ENCODE results near the gene PLAU. TPM values are rescaled to one million over a fixed set of nuclear protein-coding genes. Genes with fewer than 3 reads are reported as not detected.

The PLAU gene
- total and polyA plus RNA-seq, 2 of the 4 experiments (the other 2 are of a cell fraction): 123 to 283 TPM

- no peak for TF ChIP-seq MAZ (IDR thresholded peaks at IDR 0.05; ENCODE audit: borderline replicate concordance, low read depth, low read length)
- TF ChIP-seq MXI1 (IDR thresholded peaks at IDR 0.05; ENCODE audit: borderline replicate concordance, low read depth, low read length): no peak
- no peak for TF ChIP-seq MAFK (IDR thresholded peaks at IDR 0.05; ENCODE audit: low read depth, low read length)
- no peak for TF ChIP-seq USF2 (IDR thresholded peaks at IDR 0.05; ENCODE audit: low read depth, low read length)
Observed at GRCh38 chr10:73954737-73955136, 43.8 kb downstream of the PLAU start (continued).

GRCh38 chr10:73955719-73956118 lies 44.8 kb downstream of the PLAU start:
- dilution Hi-C loops (cut with HindIII; ENCODE audit: low sequenced_read_pairs, unreplicated experiment): no loop called here
- H2AK5ac ChIP-seq (ENCODE audit: low read depth, low read length): peak overlapping the region; percentile 64; the same call in 1 of the 2 replicates
- no peak overlapping the region for H3K9ac ChIP-seq (ENCODE audit: low read depth, low read length)
- H2BK5ac ChIP-seq (ENCODE audit: low read depth, low read length, poor library complexity, severe bottlenecking): no peak overlapping the region
- no peak overlapping the region for H2AK9ac ChIP-seq (replicated peaks; ENCODE audit: low read depth, low read length, poor library complexity)
- POLR2A ChIA-PET (ENCODE audit: unreplicated experiment): no interaction called here
- H3K9me1 ChIP-seq (ENCODE audit: insufficient read depth, low read length): peaks cover 19% of the 10 kb centered on the region
- H4K8ac ChIP-seq (ENCODE audit: low read depth in 2 of 2, low read length in 2 of 2): peak overlapping the region in 1 of 2 experiments; percentile 47; a peak in 1 of 4 replicates
- H3K56ac ChIP-seq (ENCODE audit: extremely low read depth, insufficient read depth, low read length): no peak overlapping the region
- intact Hi-C loops (cut with micrococcal nuclease): loop anchor here (5.0 kb wide), 2 partner anchors 37 to 127 kb away; no protein-coding TSS in a partner anchor
- H2BK15ac ChIP-seq (ENCODE audit: low read depth, low read length): peak overlapping the region; percentile 68; the same call in 1 of the 3 replicates
- peaks cover 16% of the 10 kb centered on the region for H3K4me1 ChIP-seq (ENCODE audit: control insufficient read depth, insufficient read depth, low read length)
- H4K5ac ChIP-seq (ENCODE audit: low read depth, low read length): no peak overlapping the region
- WGBS, 2 experiments (ENCODE audit: extremely low coverage in 2 of 2, insufficient read length in 1 of 2): 100% methylated on average over 1 of the region's 2 CpGs; no CpG with 5 or more reads in 1 of the 2 experiments
- no peak overlapping the region for H3K4me2 ChIP-seq (ENCODE audit: low read depth, low read length)
- no peak overlapping the region for H3K18ac ChIP-seq (ENCODE audit: low read depth, low read length)
- peaks cover 0 to 10% of the 10 kb centered on the region in 2 experiments; a peak in 2 of 4 replicates for H3K79me1 ChIP-seq (ENCODE audit: low read depth in 1 of 2, low read length in 2 of 2)
- no peaks in the 10 kb centered on the region for H4K20me1 ChIP-seq (ENCODE audit: insufficient read depth, low read length)
- H3K27me3 ChIP-seq (ENCODE audit: control insufficient read depth, insufficient read depth, low read length): no peaks in the 10 kb centered on the region
- no peak overlapping the region for H3K4me3 ChIP-seq (ENCODE audit: insufficient read depth, low read depth, low read length)
- H3K4ac ChIP-seq (ENCODE audit: low read depth, low read length): peak overlapping the region; percentile 56; the same call in 1 of the 2 replicates
- H2AFZ ChIP-seq (replicated peaks; ENCODE audit: low read length, poor library complexity): no peak overlapping the region
- CTCF ChIA-PET: no interaction called here
- ATAC-seq (ENCODE audit: low read depth): no peak
- H3K23ac ChIP-seq (ENCODE audit: low read depth, low read length): no peak overlapping the region
- H3K27ac ChIP-seq (ENCODE audit: insufficient read depth, low read length): no peak overlapping the region
- no peak for DNase-seq
- no TSS peak for BruUV-seq (replicated peaks)
- peak overlapping the region; percentile 48; the same call in 1 of the 2 replicates for H4K91ac ChIP-seq (ENCODE audit: insufficient read depth, low read depth, low read length)
- peak overlapping the region; percentile 32; the same call in 1 of the 2 replicates for H2BK20ac ChIP-seq (ENCODE audit: low read depth, low read length)
- in situ Hi-C loops (cut with MboI; ENCODE audit: low sequenced_read_pairs): no loop called here
- H3K36me3 ChIP-seq (ENCODE audit: control insufficient read depth, insufficient read depth, low read length): no peaks in the 10 kb centered on the region
- H2BK120ac ChIP-seq (ENCODE audit: low read depth, low read length): peak overlapping the region; percentile 78; the same call in 1 of the 2 replicates
- H3K9me3 ChIP-seq (ENCODE audit: control insufficient read depth, insufficient read depth, low read length): no peaks in the 10 kb centered on the region
- H3K14ac ChIP-seq (replicated peaks; ENCODE audit: low read depth, low read length): peak overlapping the region; percentile 27; the same call in 1 of the 2 replicates
- TF ChIP-seq POLR2A (IDR thresholded peaks at IDR 0.05; ENCODE audit: low read depth, low read length): no peak
- TF ChIP-seq RFX5 (IDR thresholded peaks at IDR 0.05; ENCODE audit: low read depth, low read length): no peak
- TF ChIP-seq CHD1 (IDR thresholded peaks at IDR 0.05; ENCODE audit: low read depth, low read length): no peak
- no peak for TF ChIP-seq BHLHE40 (IDR thresholded peaks at IDR 0.05; ENCODE audit: low read depth, low read length)
- no peak for TF ChIP-seq RCOR1 (IDR thresholded peaks at IDR 0.05; ENCODE audit: insufficient replicate concordance, low read length)
- TF ChIP-seq CTCF (conservative IDR thresholded peaks at IDR 0.05; ENCODE audit: low read depth, low read length): no peak
- no peak for TF ChIP-seq USF2 (IDR thresholded peaks at IDR 0.05; ENCODE audit: low read depth, low read length)
- TF ChIP-seq MAFK (IDR thresholded peaks at IDR 0.05; ENCODE audit: low read depth, low read length): no peak
- no peak for TF ChIP-seq RAD21 (IDR thresholded peaks at IDR 0.05; ENCODE audit: low read length)
- TF ChIP-seq CEBPB (IDR thresholded peaks at IDR 0.05; ENCODE audit: low read depth, low read length): no peak
- TF ChIP-seq FOS (IDR thresholded peaks at IDR 0.05; ENCODE audit: low read depth, low read length): no peak
